ENCODE data around the gene KCNIP4.
A peak's percentile ranks its signal among the peaks of the same experiment; 100 is the strongest.

Gene KCNIP4

GRCh38 chr4:20954541-20954940, 994.0 kb downstream of the KCNIP4 start:
- DNase-seq (ENCODE audit: low spot score): no peak

GRCh38 chr4:20944961-20945360, 1003.6 kb downstream of the KCNIP4 start:
- no peak for DNase-seq (ENCODE audit: low spot score)

DNA sequence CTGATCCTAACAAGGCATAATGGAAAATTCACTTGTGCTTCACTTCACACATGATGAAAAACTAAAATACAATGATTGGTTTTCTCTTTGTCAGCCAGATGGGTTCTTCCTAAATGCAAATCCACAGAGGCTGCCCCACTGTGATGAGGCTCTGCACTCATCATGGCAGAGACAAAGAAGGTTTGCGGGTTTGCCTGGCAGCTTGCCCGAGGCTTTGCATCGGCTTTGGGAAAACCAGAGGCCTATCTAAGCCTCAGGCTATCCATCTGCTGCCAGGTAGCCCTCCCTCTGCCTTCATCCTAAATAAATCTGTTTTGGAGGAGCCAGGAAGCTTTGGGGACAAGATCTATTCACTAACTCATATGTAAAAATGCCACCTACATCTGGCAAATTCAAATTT, 1004.1 kb downstream of the KCNIP4 start:
- no peak for DNase-seq (ENCODE audit: low spot score)

GRCh38 chr4:20938204-20938603, 1010.4 kb downstream of the KCNIP4 start:
- no peak for DNase-seq (ENCODE audit: low spot score)

DNA sequence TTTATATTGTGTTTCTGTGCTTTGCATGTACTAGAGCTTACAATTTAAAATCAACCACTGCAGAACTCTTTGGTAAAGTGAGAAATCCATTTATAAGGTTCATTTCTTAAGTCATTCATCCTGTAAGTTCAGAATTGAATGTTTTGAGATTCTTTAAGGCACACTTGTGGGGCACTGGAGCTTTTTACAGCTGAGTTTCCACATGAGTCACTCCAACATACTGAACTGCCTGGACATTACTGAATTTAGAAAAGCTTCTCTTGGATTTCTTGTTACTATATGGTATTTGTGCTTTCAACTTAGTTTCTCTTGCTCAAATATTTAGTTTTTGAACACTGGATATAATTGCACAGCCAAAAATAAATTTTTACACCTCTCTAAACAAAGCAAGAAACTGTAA, 1022.0 kb downstream of the KCNIP4 start:
- DNase-seq (ENCODE audit: low spot score): no peak

DNA sequence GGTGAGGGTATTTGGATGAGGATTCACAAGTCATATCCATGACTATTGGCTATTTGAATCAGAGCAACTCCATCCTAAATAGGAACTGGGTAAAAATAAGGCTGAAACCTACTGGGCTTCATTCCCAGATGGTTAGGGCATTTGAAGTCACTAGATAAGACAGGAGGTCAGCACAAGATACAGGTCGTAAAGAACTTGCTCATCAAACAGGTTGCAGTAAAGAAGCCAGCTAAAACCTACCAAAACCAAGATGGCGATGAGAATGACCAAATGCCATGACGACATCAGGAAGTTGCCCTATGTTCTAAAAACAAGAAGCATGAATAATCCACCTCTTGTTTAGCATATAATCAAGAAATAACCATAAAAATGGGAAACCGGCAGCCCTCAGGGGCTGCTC, 1023.4 kb downstream of the KCNIP4 start:
- no peak for DNase-seq (ENCODE audit: low spot score)

DNA sequence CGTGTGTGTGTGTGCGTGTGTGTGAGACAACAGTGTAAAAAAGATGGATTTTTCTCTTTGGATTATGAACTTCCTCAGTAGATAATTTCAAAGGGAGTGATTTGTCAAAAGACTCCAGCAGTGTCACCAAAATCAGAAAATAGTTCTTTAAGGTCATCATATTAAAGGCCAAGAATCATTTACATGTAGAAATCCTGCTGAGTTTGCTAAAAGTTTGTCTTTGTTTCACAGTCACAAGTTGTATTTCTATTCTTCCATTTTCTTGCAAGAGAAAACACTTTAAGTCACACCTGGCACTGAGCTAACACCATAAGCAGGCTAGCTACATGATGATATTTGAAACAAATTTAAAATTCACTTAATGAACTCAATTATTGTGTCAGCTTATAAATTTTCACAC, 1025.6 kb downstream of the KCNIP4 start:
- DNase-seq (ENCODE audit: low spot score): no peak

DNA sequence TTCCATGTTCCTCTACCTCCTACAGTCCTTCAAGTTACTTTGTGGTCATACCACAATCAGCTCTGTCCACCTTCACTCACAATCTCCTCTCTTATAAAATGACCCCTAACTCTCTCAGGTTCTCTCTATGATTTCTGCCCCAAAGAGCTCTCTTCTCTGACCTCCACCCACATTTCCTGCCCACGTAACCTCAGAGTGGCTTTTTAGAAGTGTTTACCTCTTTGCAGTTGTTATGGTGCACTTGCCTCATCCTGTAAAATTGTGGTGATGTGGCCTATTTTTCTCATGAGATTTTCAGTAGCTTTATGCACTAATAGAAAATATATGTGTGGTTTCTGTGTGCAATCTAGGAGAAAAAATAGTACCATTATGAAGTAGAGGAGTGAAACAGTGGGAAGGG, 1032.5 kb downstream of the KCNIP4 start:
- DNase-seq (ENCODE audit: low spot score): no peak

GRCh38 chr4:20904966-20905365, 1043.6 kb downstream of the KCNIP4 start:
- DNase-seq (ENCODE audit: low spot score): no peak

DNA sequence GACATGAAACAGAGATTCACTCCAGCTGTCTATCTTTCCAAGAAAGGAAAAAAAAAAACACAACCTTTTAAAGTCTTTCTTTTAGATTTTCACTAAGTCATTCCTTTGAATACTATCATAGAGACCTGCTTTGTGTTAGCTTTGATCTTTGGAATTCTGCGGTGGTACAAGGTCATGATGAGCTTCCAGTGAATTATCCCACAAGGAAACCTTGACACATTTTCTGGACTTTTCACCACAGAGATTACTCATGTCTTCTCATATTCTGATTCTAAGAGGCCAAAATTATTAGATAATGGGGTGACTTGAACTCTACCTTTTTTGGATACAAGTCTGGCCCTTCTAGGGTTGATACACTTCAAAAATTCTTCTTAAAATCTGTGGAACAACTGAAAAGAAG, 1046.7 kb downstream of the KCNIP4 start:
- no peak for DNase-seq (ENCODE audit: low spot score)

- no peak for DNase-seq (ENCODE audit: low spot score)
These were observed 1049.0 kb downstream of the KCNIP4 start for GRCh38 chr4:20899591-20899990.

DNA sequence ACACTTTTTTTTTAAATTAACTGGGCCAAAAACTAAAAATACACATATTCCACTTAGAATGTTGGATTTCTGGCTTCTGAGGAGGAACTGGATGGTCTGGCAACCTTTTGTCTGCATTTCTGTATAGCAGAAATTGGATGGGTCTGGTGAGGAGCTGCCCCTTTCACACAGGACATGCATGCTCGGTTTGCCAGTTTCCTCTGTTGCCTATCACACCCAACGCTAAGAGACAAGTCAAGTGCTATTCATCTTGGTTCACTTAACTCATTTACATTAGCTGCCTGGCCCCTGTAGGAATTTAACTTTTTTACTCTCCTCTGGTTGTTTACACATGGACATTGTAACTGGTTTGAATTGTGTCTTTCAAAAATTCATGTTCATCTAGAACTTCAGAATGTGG, 1052.6 kb downstream of the KCNIP4 start:
- no peak for DNase-seq (ENCODE audit: low spot score)

GRCh38 chr4:20895208-20895607, 1053.4 kb downstream of the KCNIP4 start:
- DNase-seq (ENCODE audit: low spot score): no peak

DNA sequence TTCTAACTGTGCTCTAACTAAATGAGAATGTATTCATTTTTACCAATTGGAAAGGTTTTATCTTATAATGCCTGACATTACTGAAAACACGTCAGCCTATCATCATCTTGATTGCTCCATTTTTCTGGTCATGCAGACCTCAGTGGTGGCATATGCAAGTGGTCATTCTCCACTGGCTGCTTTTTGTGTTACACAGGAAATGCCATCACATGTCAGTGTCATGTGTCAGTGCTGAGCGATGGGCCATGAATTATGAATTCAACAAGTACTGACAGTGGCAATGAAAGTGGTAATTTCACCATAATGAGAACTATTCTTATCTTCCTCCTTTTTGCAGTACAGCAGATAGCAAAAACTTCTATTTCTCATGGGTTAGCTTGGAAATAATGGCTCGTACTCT, 1057.8 kb downstream of the KCNIP4 start:
- DNase-seq (ENCODE audit: low spot score): no peak

GRCh38 chr4:20889901-20890300, 1058.7 kb downstream of the KCNIP4 start:
- DNase-seq (ENCODE audit: low spot score): no peak

- no peak for DNase-seq (ENCODE audit: low spot score)
These were observed 1064.9 kb downstream of the KCNIP4 start for GRCh38 chr4:20883677-20884076.

- DNase-seq (ENCODE audit: low spot score): no peak
These were observed 1065.3 kb downstream of the KCNIP4 start for GRCh38 chr4:20883231-20883630.

- DNase-seq (ENCODE audit: low spot score): no peak
These were observed 1066.1 kb downstream of the KCNIP4 start for GRCh38 chr4:20882500-20882899.

GRCh38 chr4:20881658-20882057, 1066.9 kb downstream of the KCNIP4 start:
- DNase-seq (ENCODE audit: low spot score): no peak

DNA sequence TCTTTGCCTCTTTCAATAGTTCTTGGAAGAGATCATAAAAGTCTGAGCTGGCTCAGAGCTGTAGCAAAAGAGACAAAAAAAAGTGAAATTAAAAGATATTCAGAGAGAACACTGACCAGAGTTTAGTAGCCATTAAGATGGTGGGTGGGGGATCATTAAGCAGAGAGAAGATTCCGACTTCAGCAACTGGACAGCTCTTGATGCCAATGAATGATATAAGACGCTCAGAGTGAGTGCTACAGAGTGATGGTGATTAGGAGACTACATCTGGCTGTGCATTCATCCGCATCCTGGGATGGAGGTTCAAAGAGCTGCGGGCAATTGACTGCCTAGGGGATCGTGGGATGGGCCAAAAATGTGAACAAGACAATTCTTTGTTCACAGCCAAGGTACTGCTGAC, 1069.8 kb downstream of the KCNIP4 start:
- no peak for DNase-seq (ENCODE audit: low spot score)

DNA sequence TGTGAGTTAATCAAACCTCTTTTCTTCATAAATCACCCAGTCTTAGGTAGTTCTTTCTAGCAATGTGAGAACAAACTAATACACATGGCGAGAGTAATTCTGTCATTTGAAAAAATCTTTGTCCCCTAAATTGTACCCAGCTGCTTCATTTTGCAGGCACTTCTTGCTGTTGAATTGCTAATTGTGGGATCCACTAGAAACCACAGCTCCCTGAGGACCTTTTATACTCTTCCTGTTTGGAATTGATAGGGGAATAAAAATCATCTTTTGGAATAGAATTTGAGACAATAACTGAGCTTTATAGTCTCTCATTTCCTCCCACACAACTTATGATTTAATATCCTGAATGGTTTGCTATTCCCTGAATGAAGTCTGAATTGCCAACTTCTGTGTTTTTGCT, 1078.1 kb downstream of the KCNIP4 start:
- DNase-seq (ENCODE audit: low spot score): no peak

GRCh38 chr4:20868108-20868507, 1080.5 kb downstream of the KCNIP4 start:
- DNase-seq (ENCODE audit: low spot score): no peak

GRCh38 chr4:20860878-20861277, 1087.7 kb downstream of the KCNIP4 start:
- DNase-seq (ENCODE audit: low spot score): peak; percentile 7

DNA sequence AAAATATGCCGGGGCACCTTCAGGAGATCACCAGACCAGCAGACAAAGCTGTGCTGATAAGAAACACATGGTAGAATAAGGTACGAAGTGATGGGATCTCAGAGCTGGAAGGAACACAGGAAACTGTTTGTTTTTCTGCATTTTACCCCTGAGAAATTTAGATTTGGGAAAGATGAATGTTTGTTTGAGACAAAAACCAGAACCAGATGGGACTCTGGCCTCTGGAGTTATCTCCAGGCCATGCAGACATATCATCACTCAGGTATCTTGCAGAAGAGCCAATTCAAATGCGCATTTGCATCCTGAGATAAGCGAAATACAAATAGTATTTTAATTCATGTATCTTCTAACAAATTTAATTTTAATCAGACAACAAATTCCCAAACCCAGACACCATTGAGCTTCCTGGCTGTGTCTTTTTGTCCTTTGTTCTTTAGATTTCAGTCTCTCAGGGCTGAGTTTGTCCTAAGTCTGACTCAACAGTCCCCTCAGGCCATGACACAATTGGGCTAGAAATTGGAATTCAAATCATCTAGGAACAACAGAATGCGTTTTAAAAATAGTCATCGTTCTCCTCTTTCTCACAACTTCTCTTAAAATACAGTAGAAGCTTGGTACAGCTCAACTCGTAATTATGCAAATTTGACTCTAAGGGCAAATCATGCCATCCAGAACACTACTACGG, 1089.3 kb downstream of the KCNIP4 start:
- peak; percentile 11 for DNase-seq (ENCODE audit: low spot score)

- DNase-seq (ENCODE audit: low spot score): no peak
These were observed 1091.5 kb downstream of the KCNIP4 start for GRCh38 chr4:20857081-20857480.
